GM19372 (cell line): ENCODE data around the gene MIDN.

ENCODE experiments used
- ATAC-seq: cut with Tn5 transposase; IDR thresholded peaks from one replicate; pipeline ENCODE4 v1.9.1; 2021; ENCODE audit warnings: mild to moderate bottlenecking, low read depth, moderate library complexity; ENCODE audit not compliant: unreplicated experiment

MIDN gene

DNA sequence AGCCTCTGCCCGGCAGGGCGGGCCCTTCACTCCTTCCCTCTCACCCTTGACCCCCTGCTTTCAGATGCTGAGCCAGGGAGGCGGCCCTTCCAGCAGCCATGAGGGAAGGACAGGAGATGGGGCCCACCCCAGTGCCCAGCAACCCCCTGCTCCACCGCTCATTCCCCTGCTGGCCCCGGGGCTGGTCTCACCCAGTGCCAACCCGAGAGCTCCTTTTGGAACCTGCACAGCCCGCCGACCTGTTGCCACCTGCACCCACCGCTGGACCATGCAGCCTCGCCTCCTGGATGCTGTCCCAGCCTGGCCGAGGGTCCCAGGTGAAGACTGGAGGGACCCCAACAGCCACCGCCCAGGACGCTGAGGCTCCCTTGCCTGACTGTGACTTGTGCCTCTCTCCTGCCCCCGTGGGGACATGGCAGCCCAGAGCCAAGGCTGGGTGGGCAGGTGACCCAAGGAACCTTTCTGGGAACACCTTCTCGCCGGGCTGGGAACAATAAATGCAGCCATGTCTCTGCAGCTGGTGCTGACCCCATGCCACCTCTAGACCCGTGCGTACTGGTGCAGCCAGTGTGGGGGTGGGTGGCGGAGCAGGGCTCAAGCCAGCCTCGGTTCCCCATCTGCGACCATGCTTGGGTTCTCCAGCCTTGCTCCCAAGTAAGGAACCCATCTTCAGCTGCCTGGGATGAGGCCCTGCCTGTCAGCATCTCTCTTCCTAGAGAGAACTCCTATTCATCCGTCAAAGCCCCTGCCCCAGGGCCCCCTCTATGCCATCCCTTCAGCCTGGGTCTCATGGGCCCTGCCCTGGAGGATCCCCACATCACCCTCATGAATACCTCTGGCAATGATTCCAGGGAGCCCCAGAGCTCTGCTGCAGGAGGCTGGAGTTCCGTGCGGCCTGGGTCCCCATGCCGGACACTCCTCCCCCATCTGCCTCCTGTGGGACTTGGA lies 30.6 kb downstream of the MIDN start:
- ATAC-seq, result no peak

DNA sequence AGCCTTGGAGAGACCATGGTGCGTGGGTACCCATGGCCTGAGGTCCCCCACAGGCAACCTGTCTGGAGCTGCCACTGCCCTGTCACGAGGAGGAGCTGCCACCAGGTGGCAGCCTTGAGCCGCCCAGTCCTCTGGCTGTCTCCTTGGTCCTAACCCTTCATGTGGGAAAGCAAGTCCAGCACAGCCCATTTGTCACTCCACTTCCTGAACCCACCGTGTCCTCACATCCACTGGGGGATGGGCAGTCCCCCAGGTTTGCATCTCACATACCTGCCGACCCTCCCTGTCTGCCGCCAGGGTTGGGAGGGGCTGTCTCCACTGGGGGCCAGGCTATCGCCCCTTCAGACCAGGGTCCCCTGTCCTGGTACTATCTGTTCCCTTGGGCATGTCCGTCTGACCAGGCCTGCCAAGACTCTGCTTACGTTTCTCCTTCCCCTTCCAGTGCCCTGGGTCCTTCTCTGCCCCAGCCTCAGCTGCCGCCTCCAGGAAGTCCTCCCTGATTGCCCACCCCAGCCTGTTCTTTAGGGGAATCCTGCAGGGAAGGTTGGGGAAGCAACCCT lies 31.5 kb downstream of the MIDN start:
- ATAC-seq, result no peak

DNA sequence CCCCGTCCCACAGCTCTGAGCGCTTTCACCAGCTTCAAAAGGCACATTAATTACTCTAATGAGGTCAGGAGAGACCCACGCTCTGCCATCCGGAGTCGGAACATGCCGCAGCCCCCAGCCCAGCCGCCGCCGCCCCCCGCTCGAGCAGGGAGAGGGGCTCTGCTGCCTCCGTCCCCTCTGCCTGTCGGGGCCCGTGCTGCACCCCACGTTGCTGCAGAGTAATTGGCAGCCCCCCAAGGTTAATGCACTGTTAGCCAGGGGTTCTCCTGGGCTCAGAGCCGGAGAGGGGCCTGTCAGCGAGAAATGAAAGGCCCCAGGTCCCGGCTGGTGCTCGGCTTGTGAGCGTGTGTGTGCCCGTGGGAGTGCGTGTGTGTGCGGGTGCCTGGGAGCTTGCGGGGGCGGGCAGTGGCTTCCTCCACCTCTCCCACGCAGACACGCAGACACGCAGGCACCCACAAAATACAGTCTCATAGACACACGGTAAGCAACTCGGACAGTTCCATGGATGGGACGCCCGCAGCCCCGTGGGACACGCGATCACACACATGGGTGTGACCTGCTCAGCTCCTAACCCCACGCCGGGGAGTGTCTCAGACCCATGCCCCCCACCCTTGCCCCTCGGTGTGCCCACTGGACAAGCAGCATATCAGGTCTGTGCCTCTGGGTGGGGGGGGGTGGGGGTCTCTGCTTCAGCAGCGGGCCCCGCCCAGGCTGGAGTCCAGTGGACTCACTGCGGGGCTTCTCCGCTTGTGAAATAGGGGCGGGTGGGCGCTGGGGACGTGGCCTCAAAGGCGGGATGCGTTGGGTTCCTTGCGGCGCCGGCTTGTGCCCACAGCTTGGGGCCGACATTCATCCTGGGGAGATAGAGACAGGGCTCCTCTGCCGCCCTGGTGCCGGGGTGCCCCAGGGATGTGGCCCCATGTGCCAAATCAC lies 32.5 kb downstream of the MIDN start:
- ATAC-seq, result no peak

DNA sequence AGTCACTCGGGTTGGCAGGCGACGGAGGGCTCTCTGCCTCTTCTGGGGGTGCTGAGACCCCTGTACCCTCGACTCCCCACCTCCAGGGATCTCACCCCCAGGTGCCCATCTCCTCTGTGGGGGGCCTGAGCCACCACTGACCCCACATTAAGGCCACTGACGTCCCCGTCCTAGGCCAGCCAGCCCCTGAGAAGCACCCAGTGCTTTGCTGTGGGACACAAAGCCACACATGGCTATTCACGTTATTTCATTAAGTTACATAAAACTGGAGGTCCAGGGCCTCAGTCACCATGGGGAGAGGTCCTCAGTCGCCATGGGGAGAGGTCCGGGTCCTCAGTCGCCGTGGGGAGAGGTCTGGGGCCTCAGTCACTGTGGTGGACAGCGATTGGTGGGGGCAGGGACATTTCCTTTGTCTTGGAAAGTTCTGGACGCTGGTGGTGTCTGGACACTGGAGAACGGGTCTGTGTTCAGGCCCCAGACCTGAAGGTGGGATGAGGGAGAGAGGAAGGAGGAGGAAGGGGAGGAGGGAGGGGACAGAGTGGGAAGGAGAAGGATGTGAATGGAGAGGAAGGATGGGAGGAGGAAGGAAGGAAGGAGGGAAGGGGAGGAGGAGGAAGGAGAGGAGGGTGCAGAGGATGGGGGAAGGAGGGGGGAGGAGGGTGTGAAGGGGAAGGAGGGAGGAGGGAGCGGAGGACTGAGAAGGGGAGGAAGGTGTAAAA lies 33.3 kb downstream of the MIDN start:
- no peak for ATAC-seq

DNA sequence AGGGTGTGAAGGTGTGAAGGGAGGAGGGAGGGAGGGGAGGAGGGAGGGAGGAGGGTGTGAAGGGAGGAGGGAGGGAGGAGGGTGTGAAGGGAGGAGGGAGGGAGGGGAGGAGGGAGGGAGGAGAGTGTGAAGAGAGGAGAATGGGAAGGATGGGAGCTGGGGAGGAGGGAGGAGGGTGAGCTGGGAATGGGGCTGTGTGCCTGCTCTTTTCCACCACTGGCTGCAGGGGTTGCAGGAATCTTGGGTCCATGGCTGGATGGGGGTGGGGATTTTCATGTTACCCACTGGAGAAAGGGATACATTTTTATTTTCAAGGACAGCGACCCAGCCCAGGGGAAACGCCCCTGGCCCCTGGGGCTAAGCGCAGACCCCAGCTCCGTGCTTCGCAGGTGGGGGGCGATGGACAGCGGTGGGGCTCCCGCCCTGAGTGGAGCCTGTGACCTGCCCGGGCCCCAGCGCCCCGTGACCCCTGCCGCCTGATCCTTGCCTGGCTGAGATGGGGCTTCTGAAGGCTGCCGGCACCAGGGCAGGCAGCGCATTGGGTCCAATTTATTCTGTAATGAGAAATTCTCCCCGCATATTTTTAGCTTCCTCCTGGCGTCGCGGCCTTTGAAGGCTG lies 34.3 kb downstream of the MIDN start:
- no peak for ATAC-seq

DNA sequence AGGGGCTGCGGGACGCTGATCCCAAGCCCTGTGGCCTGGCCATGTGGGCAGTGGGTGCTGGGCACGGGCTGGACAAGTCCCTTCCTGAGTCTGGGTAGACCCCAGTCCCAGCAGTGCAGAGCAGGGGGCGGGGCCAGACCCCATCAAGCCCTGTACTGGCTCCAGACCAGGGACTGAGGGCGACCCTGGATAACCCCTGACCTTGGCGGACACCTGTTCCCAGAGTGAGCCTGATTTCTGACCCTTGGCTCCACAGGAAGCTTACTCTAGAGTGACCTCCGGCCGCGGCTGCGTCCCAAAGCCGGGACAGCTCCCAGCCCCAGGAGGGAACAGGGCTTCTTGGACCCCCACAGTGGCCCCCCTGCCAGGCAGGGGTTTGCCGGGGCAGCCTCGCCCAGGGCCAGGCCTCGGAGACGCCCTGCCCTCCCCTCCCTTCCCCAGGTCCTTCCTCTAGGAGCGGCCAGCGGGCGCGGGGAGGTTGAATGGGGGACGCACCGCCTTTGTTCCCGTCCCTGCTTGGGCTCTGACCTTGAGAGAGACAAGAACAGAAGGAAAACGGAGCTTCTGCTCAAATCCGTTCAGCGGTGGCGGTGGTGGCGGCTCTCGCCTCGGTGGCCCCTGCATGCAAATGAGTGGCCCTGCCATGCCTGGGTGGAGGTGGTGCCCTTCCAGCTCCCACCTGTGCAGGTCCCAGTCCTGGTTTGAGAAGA lies 35.0 kb downstream of the MIDN start:
- ATAC-seq, result no peak

DNA sequence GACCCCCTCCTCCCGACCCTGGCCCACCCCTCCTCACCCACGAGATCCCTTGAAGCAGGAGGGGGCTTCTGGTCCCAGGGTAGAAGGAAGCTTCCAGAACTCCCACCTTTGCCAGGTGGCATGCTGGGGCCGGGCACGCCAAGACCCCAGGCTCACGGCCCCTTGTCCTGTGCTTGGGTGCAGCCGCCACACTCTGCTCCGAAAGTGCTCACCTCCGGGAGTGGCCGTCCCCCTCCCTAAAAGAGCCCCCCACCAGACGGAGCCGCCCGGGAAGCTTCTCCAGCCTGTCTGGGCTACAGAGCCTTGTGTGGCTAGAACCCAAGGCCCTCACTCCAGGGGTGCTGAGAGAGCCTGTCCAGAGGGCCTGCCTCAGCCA lies 35.5 kb downstream of the MIDN start:
- no peak for ATAC-seq

DNA sequence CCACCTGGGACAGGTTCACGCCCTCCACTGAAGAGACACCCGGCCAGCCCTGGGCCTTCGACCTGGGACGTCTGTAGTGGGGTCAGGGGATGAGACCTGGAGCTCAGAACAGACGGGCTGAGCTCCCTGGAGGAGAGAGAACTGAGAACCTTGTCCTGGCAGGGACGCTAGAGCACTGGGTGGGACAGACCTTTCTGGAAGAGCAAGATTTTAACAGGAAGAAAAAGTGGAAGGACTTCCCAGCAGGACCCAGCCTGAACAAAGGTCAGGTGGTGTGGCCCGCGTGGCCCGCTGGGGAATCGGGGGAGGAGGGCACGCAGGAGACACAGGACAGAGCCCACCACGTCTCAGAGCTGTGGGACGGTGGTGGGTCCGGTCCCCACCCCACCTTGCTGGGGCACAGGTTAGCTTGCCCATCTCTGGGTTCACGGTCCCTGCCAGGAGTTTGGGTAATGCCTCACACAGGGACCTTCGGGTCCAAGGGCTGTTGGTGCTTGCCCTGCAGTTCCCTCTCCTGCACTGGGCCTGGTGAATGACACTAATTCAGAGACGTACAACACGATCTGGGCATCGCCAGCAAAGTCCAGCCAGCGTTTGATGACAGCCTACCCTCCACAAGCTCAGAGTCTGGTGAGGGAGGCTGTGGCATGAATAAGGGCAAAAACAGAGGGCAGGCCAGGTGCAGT lies 36.1 kb downstream of the MIDN start:
- ATAC-seq, result no peak

DNA sequence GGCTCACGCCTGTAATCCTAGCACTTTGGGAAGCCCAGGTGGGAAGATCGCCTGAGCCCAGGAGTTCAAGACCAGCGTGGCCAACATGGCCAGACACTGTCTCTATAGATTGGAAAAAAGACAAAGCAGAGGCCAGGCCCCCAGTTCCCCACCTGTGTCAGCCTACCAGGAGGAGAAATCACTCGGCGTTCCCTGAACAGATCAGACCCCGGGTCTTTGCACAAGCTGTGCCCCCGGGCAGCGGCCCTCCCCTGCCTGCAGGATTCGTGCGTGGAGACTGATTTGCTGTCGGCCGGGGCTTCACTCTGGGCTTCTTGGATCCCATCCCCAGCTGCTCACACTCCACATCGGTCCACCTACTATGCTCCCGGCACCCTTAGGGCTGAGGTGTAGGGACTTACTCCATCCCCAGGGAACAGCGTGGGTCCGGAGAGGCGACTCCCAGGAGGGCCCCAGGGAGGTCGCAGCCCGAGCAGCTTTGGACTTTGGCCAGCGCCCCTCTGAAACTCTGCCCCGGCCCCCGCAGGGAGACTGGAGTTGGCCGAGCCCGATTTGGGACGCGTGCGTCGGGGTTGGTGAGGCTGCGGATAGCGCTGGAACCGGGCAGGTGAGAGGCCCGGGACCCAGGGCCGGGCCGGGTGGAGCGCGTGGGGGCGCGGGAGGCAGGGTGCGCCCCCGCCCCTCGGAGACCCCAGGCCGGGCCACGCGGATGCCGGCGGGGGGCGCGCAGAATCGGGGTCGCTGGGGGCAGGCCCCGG lies 36.8 kb downstream of the MIDN start:
- ATAC-seq, result no peak

DNA sequence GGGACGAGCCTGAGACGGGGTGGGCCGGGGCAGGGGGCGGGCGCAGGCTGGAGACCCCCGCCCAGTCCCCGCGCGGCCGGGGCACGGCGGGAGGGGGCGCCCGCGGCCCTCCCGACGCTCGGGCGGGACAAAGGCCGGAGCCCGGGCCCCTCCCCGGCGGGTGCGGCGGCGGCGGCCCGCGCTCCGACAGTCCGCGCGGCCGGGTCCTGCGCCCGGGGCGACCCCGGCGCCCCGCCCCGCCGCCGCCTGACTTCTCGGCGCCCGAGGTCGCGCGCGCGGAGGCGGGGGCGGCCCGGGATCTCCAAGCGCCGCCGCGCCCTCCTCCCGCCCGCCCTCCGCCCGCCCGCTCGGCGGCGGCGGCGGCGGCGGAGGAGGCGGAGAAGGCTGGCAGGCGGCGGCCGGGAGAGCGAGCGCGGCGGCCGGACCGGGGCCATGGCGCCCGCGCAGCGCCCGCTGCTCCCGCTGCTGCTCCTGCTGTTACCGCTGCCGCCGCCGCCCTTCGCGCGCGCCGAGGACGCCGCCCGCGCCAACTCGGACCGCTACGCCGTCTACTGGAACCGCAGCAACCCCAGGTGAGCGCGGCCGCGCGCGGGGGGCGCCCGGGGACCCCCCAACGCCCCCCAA lies 37.5 kb downstream of the MIDN start, which contains the start of gene EFNA2:
EFNA2 (plus strand) TSS at position 137 of the 624 bp plus-strand sequence; CDS start at position 433, 296 bp downstream.
- no peak for ATAC-seq

DNA sequence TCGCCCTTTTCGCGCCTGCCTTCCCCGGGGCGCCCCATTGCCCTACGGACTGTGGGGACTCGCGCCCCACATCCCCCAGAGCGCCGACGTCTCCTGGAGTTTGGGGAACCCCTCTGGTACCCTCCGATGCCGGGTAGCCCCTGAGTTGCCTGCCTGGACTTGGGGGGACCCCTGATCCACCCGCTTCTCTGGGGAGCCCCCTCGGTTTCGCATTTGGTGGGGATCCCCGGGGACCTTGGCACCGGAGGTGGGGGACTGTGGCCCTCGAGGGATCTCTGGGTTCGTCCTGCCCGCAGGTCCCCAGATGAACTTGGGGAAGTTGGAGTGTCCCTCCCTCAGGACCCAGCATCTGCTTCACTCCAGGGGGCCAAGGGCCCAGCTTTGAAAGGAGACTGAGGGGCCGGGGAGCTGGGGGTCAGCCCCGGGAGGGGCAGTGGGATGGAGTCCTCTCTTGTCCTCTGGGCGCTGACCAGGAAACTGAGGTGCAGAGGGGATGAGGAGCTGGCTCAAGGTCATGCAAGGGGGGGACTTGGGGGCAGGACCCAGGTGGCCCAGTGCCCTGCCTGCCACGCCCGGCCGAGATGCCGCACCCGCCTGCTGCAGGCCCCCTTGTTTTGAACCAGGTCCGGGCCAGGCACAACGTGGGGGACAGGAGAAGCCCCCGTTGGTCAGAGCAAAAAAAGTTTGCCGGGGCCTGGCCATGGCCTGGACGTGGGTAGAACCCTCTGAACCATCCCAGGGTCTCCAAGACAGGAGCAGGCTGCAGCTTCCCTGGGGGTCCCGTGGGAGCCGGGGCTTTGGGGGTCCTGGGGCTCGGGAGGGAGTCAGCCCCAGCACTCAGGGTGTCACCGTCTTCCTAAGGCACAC lies 38.3 kb downstream of the MIDN start:
- ATAC-seq, result no peak

DNA sequence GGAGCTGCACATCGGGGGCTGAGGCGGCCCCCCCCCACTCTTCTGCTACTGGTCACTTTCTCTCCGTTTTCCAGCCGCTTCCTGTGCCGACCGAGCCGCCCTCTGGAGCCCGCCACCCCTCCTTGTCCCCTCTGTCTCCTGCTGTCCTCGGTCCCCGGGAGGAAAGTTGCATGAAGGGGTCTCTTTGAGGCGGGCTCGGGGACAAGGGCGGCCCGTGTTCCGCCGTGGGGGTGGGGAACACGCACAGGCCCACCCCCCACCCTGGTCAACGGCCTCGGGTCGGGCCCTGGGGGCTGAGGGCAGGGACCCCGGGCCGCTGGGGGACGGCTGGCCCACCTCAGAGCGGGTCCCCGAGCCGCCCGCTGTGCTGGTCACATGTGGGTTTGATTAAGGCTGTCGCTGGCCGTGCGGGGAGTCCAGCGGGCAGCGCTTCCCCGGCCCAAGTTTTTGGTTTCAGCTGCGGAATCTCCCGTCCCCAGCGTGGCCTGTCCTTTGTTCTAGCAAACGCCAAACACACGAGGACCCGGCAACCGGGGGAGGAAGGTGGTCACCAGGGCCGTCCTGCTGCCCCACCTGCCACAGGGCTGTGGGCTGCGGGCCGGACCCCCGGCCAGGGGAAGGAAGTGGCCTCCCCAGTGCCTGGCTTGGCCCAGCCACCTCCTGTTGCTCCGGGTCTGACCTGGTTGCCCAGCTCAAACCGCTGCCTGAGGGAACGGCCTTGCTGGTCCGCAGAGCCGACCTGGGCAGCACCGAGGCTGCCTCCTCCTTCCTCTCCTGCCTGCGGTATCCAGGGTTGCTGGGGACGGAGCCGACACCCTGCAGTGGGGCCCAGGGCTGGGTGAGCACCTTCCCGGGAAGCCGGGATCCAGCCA lies 39.2 kb downstream of the MIDN start:
- no peak for ATAC-seq

DNA sequence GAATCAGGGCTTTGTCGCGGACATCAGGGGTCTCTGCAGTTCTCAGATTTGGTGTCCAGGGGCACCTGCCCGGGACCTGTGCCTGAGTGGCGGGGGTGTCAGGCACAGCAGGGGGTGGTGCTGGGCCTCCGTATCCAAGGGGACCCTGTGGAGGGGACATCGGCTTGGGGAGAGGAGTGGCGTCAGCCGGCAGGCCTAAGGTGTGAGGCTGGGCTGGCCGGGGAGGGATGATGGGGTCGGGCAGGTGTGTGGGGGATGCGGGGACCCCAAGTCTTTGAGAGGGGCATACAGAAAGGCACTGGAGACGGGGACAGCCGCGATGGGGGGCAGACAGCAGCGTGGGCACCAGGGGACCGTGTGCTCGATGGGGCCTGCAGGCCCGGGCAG lies 39.8 kb downstream of the MIDN start:
- no peak for ATAC-seq

DNA sequence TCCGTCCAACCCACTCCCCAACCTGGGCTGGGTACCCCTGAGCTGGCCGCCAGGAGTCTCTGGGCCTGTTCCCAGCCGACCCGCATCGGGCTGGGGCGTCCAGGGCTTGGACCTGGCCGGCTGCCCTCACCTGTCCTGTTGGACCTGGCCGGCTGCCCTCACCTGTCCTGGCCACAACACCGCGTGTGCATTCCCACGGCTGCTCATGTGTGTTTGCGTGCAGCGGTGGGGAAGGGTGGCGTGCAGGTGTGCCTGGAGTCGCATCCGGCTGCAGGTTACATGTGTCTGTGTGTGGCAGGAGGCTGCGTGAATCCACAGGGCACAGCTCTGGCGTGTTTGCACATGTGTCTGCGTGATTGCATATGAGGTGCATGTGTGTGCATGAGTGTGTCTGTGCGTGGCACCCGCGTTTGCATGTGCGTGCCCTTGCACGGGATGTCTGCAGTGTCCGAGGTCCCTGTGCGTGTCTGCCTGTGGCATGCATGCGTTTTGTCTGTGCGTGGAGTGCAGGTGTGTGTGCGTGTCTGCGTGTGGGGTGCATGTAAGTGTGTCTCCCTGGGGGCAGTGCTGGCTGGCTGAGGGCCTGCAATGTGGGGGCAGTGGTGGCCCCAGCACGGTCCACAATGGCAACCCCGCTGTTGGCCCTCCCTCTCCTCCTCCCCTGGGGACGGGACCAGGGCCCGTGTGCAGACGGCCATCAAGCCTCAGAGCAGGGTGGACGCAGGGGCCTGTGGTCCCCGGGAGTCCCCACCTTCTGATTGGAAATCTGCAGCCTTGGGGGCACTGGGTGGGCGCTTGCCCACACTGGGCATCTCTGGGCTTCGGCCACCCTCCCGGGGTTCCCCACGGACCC lies 40.7 kb downstream of the MIDN start:
- no peak for ATAC-seq

DNA sequence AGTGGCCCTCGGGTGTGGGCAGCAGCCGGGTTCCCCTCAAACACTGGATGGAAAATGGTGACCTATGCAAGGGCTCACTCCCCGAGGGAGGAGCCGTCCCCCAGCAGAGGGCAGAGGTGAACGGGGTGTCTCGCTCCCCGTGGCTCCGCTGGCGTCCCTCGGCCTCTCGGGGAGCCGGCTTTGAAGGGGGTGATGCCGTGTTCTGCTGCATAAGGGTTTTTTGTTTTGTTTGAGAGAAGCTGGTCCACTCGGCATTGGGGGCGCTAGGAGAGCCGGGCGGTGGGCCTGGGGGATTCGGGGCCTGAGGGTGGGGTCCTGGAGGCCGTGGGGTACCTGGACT lies 41.3 kb downstream of the MIDN start:
- ATAC-seq, result no peak
